ENCODE data around the gene IVD.

The IVD gene

GRCh38 chr15:40365624-40366456 is 39.8 kb upstream of the IVD start:
- H3K4me3 ChIP-seq (ENCODE audit: low read depth in 1 of 2, low read length in 2 of 2) = no peak overlapping the region
- H3K9me3 ChIP-seq (ENCODE audit: control insufficient read depth in 1 of 2, low read length in 2 of 2) = no peaks in the 10 kb centered on the region
- no peak overlapping the region for H3K27ac ChIP-seq (ENCODE audit: low read length)
- H3K27me3 ChIP-seq (ENCODE audit: low read depth, low read length) = no peaks in the 10 kb centered on the region
- peaks cover 0 to 16% of the 10 kb centered on the region in 2 donors for H3K4me1 ChIP-seq (ENCODE audit: control insufficient read depth in 1 of 2, insufficient read depth in 2 of 2, low read length in 2 of 2)
- H3K36me3 ChIP-seq (ENCODE audit: control insufficient read depth in 1 of 2, insufficient read depth in 2 of 2, low read length in 2 of 2) = no peaks in the 10 kb centered on the region

GRCh38 chr15:40366457-40367370 is 38.9 kb upstream of the IVD start:
- Histone ChIP-seq H3K27me3 (ENCODE audit: low read depth, low read length) (no peaks in the 10 kb centered on the region), H3K4me1 (ENCODE audit: control insufficient read depth in 1 of 2, insufficient read depth in 2 of 2, low read length in 2 of 2) (peaks cover 0 to 16% of the 10 kb centered on the region in 2 donors), H3K36me3 (ENCODE audit: control insufficient read depth in 1 of 2, insufficient read depth in 2 of 2, low read length in 2 of 2) (no peaks in the 10 kb centered on the region), H3K9me3 (ENCODE audit: control insufficient read depth in 1 of 2, low read length in 2 of 2) (no peaks in the 10 kb centered on the region), H3K4me3 (ENCODE audit: low read depth in 1 of 2, low read length in 2 of 2) (peak overlapping the region in 1 of 2 donors; percentile 57), H3K27ac (ENCODE audit: low read length) (no peak overlapping the region)

GRCh38 chr15:40367371-40367685 is 38.3 kb upstream of the IVD start:
- no peaks in the 10 kb centered on the region for H3K27me3 ChIP-seq (ENCODE audit: low read depth, low read length)
- peak overlapping the region; percentile 21 to 57 for H3K4me3 ChIP-seq (ENCODE audit: low read depth in 1 of 2, low read length in 2 of 2)
- H3K9me3 ChIP-seq (ENCODE audit: control insufficient read depth in 1 of 2, low read length in 2 of 2) = no peaks in the 10 kb centered on the region
- H3K4me1 ChIP-seq (ENCODE audit: control insufficient read depth in 1 of 2, insufficient read depth in 2 of 2, low read length in 2 of 2) = peaks cover 0 to 16% of the 10 kb centered on the region in 2 donors
- H3K36me3 ChIP-seq (ENCODE audit: control insufficient read depth in 1 of 2, insufficient read depth in 2 of 2, low read length in 2 of 2) = no peaks in the 10 kb centered on the region
- H3K27ac ChIP-seq (ENCODE audit: low read length) = no peak overlapping the region

GRCh38 chr15:40367686-40368611 is 37.6 kb upstream of the IVD start:
- no peak overlapping the region for H3K27ac ChIP-seq (ENCODE audit: low read length)
- H3K4me1 ChIP-seq (ENCODE audit: control insufficient read depth in 1 of 2, insufficient read depth in 2 of 2, low read length in 2 of 2) = peaks cover 0 to 16% of the 10 kb centered on the region in 2 donors
- H3K9me3 ChIP-seq (ENCODE audit: control insufficient read depth in 1 of 2, low read length in 2 of 2) = no peaks in the 10 kb centered on the region
- no peaks in the 10 kb centered on the region for H3K27me3 ChIP-seq (ENCODE audit: low read depth, low read length)
- H3K36me3 ChIP-seq (ENCODE audit: control insufficient read depth in 1 of 2, insufficient read depth in 2 of 2, low read length in 2 of 2) = no peaks in the 10 kb centered on the region
- H3K4me3 ChIP-seq (ENCODE audit: low read depth in 1 of 2, low read length in 2 of 2) = peak overlapping the region; percentile 21 to 57

GRCh38 chr15:40368719-40369473 is 36.7 kb upstream of the IVD start:
- peaks cover 0 to 16% of the 10 kb centered on the region in 2 donors for H3K4me1 ChIP-seq (ENCODE audit: control insufficient read depth in 1 of 2, insufficient read depth in 2 of 2, low read length in 2 of 2)
- H3K27me3 ChIP-seq (ENCODE audit: low read depth, low read length) = no peaks in the 10 kb centered on the region
- no peak overlapping the region for H3K27ac ChIP-seq (ENCODE audit: low read length)
- no peaks in the 10 kb centered on the region for H3K36me3 ChIP-seq (ENCODE audit: control insufficient read depth in 1 of 2, insufficient read depth in 2 of 2, low read length in 2 of 2)
- no peaks in the 10 kb centered on the region for H3K9me3 ChIP-seq (ENCODE audit: control insufficient read depth in 1 of 2, low read length in 2 of 2)
- no peak overlapping the region for H3K4me3 ChIP-seq (ENCODE audit: low read depth in 1 of 2, low read length in 2 of 2)

- no peaks in the 10 kb centered on the region for H3K36me3 ChIP-seq (ENCODE audit: control insufficient read depth in 1 of 2, insufficient read depth in 2 of 2, low read length in 2 of 2)
- H3K27ac ChIP-seq (ENCODE audit: low read length) = no peak overlapping the region
- no peaks in the 10 kb centered on the region for H3K27me3 ChIP-seq (ENCODE audit: low read depth, low read length)
- peaks cover 0 to 16% of the 10 kb centered on the region in 2 donors for H3K4me1 ChIP-seq (ENCODE audit: control insufficient read depth in 1 of 2, insufficient read depth in 2 of 2, low read length in 2 of 2)
- H3K4me3 ChIP-seq (ENCODE audit: low read depth in 1 of 2, low read length in 2 of 2) = no peak overlapping the region
- no peaks in the 10 kb centered on the region for H3K9me3 ChIP-seq (ENCODE audit: control insufficient read depth in 1 of 2, low read length in 2 of 2)
Measured at GRCh38 chr15:40369474-40369869, 36.1 kb upstream of the IVD start.

GRCh38 chr15:40369971-40370370 is 35.6 kb upstream of the IVD start:
- H3K36me3 ChIP-seq (ENCODE audit: control insufficient read depth in 1 of 2, insufficient read depth in 2 of 2, low read length in 2 of 2) = no peaks in the 10 kb centered on the region
- no peaks in the 10 kb centered on the region for H3K9me3 ChIP-seq (ENCODE audit: control insufficient read depth in 1 of 2, low read length in 2 of 2)
- H3K27me3 ChIP-seq (ENCODE audit: low read depth, low read length) = no peaks in the 10 kb centered on the region
- no peak overlapping the region for H3K4me3 ChIP-seq (ENCODE audit: low read depth in 1 of 2, low read length in 2 of 2)
- H3K4me1 ChIP-seq (ENCODE audit: control insufficient read depth in 1 of 2, insufficient read depth in 2 of 2, low read length in 2 of 2) = peaks cover 0 to 16% of the 10 kb centered on the region in 2 donors
- H3K27ac ChIP-seq (ENCODE audit: low read length) = no peak overlapping the region

GRCh38 chr15:40372981-40373380 is 32.6 kb upstream of the IVD start:
- Histone ChIP-seq H3K27me3 (ENCODE audit: low read depth, low read length) (no peaks in the 10 kb centered on the region), H3K36me3 (ENCODE audit: control insufficient read depth in 1 of 2, insufficient read depth in 2 of 2, low read length in 2 of 2) (no peaks in the 10 kb centered on the region), H3K27ac (ENCODE audit: low read length) (no peak overlapping the region), H3K4me3 (ENCODE audit: low read depth in 1 of 2, low read length in 2 of 2) (no peak overlapping the region), H3K4me1 (ENCODE audit: control insufficient read depth in 1 of 2, insufficient read depth in 2 of 2, low read length in 2 of 2) (peaks cover 0 to 4% of the 10 kb centered on the region in 2 donors), H3K9me3 (ENCODE audit: control insufficient read depth in 1 of 2, low read length in 2 of 2) (no peaks in the 10 kb centered on the region)

- no peaks in the 10 kb centered on the region for H3K4me1 ChIP-seq (ENCODE audit: control insufficient read depth in 1 of 2, insufficient read depth in 2 of 2, low read length in 2 of 2)
- H3K9me3 ChIP-seq (ENCODE audit: control insufficient read depth in 1 of 2, low read length in 2 of 2) = no peaks in the 10 kb centered on the region
- H3K27me3 ChIP-seq (ENCODE audit: low read depth, low read length) = no peaks in the 10 kb centered on the region
- no peak overlapping the region for H3K27ac ChIP-seq (ENCODE audit: low read length)
- no peak overlapping the region for H3K4me3 ChIP-seq (ENCODE audit: low read depth in 1 of 2, low read length in 2 of 2)
- no peaks in the 10 kb centered on the region for H3K36me3 ChIP-seq (ENCODE audit: control insufficient read depth in 1 of 2, insufficient read depth in 2 of 2, low read length in 2 of 2)
Measured at GRCh38 chr15:40377606-40378005, 28.0 kb upstream of the IVD start.

GRCh38 chr15:40379374-40379773 is 26.2 kb upstream of the IVD start:
- H3K4me1 ChIP-seq (ENCODE audit: control insufficient read depth in 1 of 2, insufficient read depth in 2 of 2, low read length in 2 of 2) = peaks cover 0 to 11% of the 10 kb centered on the region in 2 donors
- no peak overlapping the region for H3K27ac ChIP-seq (ENCODE audit: low read length)
- no peaks in the 10 kb centered on the region for H3K36me3 ChIP-seq (ENCODE audit: control insufficient read depth in 1 of 2, insufficient read depth in 2 of 2, low read length in 2 of 2)
- H3K27me3 ChIP-seq (ENCODE audit: low read depth, low read length) = no peaks in the 10 kb centered on the region
- no peak overlapping the region for H3K4me3 ChIP-seq (ENCODE audit: low read depth in 1 of 2, low read length in 2 of 2)
- no peaks in the 10 kb centered on the region for H3K9me3 ChIP-seq (ENCODE audit: control insufficient read depth in 1 of 2, low read length in 2 of 2)
